22Rv1 (cell line): Measurements from ENCODE around the gene ADCY9.

Experiments used
- H3K27ac ChIP-seq: fragments of 450-650 bp; 2 replicates; pipeline ENCODE4 v1.5.1; 2017
- ZFX ChIP-seq: fragments of 450-650 bp; IDR thresholded peaks from 2 replicates; pipeline ENCODE4 v1.6.1; 2017; ENCODE audit warnings: antibody characterized with exemption, borderline replicate concordance
- TF ChIP-seq, protein P1 (sequence below): fragments of 450-650 bp; IDR thresholded peaks from 2 replicates; pipeline ENCODE4 v1.5.1; 2017; ENCODE audit warnings: mild to moderate bottlenecking

Gene ADCY9

DNA sequence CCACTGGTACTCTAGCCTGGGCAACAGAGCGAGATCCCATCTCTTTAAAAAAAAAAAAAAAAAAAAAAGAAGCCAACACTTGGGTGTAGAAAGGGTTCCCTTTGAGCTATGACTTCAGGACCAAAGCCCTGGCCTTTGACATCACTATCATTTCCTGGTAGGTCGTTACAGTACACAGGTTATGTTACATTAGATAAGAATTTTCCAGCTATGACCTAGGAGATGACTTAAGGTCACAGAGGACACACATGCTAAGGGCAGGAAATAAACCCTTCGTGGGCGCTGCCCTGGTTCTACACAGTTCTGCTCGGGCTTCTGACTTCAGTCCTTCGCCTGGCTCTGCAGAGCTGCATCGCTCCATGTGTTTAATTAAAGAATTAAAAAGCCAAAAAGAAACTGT, 112.0 kb downstream of the ADCY9 start:
- TF ChIP-seq ZFX = no peak
- TF ChIP-seq, protein P1, sequence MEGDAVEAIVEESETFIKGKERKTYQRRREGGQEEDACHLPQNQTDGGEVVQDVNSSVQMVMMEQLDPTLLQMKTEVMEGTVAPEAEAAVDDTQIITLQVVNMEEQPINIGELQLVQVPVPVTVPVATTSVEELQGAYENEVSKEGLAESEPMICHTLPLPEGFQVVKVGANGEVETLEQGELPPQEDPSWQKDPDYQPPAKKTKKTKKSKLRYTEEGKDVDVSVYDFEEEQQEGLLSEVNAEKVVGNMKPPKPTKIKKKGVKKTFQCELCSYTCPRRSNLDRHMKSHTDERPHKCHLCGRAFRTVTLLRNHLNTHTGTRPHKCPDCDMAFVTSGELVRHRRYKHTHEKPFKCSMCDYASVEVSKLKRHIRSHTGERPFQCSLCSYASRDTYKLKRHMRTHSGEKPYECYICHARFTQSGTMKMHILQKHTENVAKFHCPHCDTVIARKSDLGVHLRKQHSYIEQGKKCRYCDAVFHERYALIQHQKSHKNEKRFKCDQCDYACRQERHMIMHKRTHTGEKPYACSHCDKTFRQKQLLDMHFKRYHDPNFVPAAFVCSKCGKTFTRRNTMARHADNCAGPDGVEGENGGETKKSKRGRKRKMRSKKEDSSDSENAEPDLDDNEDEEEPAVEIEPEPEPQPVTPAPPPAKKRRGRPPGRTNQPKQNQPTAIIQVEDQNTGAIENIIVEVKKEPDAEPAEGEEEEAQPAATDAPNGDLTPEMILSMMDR = no peak

DNA sequence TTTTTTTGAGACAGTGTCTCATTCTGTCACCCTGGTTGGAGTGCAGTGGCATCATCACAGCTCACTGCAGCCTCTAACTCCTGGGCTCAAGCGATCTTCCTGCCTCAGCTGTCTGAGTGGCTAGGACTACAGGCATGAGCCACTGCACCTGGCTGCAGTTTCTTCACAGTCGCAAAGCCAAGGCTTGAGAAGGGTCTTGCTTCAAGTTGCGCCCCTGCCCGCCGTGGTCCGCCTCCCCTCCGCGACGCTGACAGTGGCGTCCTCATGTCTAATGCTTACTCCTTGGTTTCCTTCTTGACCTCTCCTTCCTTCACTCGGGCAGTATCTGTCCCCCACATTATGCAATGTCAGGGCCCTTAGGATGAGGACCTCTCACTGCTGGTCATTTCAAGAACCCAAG, 112.7 kb downstream of the ADCY9 start:
- TF ChIP-seq, protein P1 = no peak
- no peak for TF ChIP-seq ZFX
- no peak overlapping the region for H3K27ac ChIP-seq

More for the DNA sequence above, 112.0 kb downstream of the ADCY9 start:
- H3K27ac ChIP-seq = no peak overlapping the region

DNA sequence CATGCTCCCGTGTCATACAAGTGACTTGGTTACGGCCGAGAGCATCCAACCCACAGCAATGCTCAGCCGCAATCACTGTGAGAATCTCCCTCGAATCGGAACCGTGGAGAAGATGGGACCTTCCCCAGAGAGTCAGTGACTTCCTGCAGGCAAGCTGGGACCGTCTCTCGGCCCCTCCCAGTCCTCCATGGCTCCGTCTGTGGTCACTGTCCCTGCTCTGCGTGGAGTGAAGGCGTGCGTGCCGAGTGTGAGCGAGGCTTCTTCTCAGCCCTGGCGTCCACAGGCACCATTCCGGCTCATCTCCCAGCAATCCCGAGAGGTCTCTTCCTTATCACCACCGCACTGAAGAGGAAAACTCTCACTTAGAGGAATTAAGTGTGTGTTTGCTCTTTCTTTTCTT, 113.1 kb downstream of the ADCY9 start:
- no peak for TF ChIP-seq ZFX
- TF ChIP-seq, protein P1 = no peak
- no peak overlapping the region for H3K27ac ChIP-seq

DNA sequence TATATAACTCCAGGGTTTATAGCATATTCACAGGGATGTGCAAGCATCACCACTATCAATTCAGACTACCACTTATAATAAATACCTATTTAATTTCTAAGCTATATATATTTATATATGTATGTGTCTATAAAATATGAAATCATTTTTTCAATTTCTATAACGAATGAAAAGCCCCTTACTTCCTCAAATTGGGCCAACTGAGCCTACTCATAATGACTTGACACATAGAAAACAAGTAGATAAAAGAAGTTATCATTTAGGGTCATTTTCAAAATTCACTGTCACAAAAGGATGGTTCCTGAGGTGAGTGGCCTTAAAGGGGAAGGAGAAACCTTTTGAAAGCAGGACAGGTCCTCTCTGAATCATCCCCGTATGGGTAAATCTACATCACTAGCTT, 114.1 kb downstream of the ADCY9 start:
- H3K27ac ChIP-seq = no peak overlapping the region
- no peak for TF ChIP-seq ZFX
- TF ChIP-seq, protein P1 = no peak

DNA sequence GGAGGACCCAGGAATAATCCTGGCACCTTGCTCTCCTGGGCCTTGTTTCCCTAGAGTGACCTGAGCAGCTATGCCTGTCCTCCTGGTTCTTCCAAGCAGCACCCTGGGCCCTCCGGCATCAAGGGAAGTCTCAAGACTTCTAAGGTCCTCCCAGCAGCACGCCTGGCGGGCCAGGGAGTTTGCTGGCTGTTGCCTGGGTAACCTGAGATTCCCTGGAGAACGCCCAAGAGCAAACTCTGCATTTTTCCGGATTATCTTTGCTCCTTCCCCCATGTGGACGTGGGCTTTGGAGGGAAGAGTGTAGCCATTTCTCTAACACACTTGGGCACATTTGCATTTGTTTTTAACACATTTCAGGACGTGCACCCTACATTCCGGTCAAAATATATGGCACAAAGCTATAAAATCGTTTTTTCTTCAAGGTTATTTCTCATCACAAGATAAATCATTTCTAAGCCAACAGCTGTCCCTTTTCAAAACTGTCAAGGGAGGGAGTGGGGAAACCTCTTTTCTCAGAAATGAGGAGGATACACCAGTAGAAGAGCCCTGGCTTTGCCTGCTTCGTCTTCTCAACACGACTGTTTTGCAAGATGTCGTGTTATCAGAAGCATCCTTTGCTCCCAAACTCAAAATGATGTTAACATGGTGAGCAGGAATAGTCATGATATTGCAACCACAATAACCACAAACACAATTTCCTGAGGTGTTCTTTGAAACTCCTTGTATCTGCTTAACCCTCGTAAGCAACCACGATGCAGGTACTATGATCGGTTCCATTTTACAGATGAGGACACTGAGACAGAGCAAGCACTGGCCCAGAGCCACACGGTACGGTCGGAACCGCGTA, 116.5 kb downstream of the ADCY9 start:
- no peak overlapping the region for H3K27ac ChIP-seq
- TF ChIP-seq ZFX = no peak
- TF ChIP-seq, protein P1 = no peak

DNA sequence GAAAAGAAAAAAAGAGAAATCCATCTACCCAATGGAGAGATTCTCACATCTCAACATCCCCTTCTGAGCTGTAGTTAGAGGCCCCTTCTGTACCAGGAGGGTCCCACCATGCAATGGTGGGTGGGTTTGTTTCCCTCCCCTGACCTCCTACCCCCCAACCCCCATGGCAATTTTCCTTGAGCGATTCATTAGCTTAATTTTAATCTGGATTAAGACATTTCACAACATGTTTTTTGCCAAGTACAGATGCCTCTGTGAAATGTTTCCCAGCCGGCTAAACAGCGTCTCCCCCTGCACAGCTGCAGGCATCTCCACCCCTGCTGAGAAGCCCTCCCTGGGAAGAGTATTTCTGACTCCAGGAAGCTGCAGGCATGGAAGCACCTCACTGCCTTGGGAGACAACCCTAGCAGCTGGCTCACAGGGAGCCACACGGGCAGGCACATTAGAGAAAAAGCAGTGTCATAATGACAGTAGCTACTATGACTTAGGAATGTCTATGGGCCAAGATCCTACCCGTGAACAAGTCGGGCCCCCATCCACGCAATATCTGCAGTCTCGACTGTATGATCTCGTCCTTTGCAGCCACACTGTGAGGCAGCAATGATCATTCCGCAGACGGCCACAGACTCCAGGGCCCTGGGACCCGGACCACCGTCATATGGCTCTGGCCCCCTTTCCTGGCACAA, 117.3 kb downstream of the ADCY9 start:
- TF ChIP-seq, protein P1 = no peak
- TF ChIP-seq ZFX = no peak
- no peak overlapping the region for H3K27ac ChIP-seq

DNA sequence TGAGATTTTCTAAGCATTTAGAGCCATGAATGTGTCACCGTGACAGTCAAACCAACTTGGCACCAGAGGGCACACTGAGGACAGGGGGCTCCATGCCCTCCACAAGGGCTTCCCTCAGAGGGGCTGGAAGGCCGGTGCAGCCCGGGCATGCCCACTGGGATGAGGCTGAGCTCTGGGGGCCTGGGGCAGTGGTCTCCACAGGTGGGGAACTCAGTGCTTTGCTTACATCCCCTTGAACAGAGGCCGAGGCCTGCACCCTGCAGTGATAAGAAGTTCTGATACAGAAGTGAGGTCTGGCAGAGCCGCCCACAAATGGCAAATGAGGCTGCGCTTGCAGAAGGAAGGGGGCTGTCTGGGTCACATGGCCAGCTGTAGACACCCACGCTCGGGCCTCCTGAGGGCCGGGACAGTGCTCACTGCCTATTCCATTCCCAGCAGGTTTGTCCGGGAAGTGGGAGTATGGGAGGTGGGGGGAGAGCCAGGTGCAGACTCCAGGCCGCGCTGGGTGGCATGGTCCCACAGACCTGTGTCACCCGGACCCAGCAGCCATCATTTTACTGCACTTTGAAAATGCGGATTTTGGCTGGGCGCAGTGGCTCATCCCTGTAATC, 118.9 kb downstream of the ADCY9 start:
- no peak overlapping the region for H3K27ac ChIP-seq
- TF ChIP-seq, protein P1 = no peak
- no peak for TF ChIP-seq ZFX
